ENCODE results near the gene PELI2.

PELI2 gene

DNA sequence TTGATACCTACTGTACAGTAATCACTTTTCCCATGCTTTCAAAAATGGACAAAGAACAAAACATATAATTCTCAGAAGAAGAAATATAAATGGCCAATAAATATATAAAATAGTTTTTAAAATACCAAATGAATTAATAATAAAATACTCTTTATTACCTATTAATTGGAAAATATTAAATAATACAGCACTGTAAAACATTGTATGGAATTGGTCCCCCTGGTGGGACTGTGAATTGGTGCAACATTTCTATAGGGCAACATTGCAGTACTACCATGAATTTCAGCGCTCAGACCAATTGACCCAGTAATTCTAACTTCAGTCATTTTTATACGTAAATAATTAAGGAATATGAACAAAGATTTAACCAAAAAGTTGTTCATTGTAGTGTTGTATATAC lies 162.6 kb downstream of the PELI2 start:
- Mint-ChIP-seq H3K9me3 (ENCODE audit: low read depth) (no peaks in the 10 kb centered on the region), H3K36me3 (no peaks in the 10 kb centered on the region), H3K4me3 (no peak overlapping the region), H3K27me3 (no peaks in the 10 kb centered on the region), H3K4me1 (ENCODE audit: low read depth) (no peaks in the 10 kb centered on the region), H3K27ac (no peak overlapping the region)

DNA sequence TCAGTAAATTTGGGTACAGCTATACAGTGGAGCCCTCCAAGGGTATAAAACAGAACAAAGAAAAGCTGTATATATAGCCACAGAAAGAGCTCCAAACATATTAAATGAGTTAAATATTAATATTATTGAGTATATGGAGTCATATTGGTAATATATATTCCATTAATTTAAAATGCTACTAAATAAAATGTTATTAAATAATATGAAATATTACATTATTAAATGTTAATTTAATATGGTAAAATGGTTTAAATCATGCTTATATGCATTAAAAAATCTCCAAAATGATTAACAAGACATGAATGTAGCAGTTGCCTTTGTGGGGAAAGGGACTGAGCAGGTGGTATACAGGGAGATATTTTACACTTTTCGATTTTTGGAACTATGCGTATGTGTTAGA lies 164.0 kb downstream of the PELI2 start:
- Mint-ChIP-seq H3K27ac (no peak overlapping the region), H3K36me3 (no peaks in the 10 kb centered on the region), H3K27me3 (no peaks in the 10 kb centered on the region), H3K4me3 (no peak overlapping the region), H3K9me3 (ENCODE audit: low read depth) (no peaks in the 10 kb centered on the region), H3K4me1 (ENCODE audit: low read depth) (no peaks in the 10 kb centered on the region)

GRCh38 chr14:56284641-56285040 lies 166.4 kb downstream of the PELI2 start:
- Mint-ChIP-seq H3K27me3 (no peaks in the 10 kb centered on the region), H3K9me3 (ENCODE audit: low read depth) (no peaks in the 10 kb centered on the region), H3K4me3 (no peak overlapping the region), H3K4me1 (ENCODE audit: low read depth) (no peaks in the 10 kb centered on the region), H3K27ac (no peak overlapping the region), H3K36me3 (peaks cover under 1% of the 10 kb centered on the region)

DNA sequence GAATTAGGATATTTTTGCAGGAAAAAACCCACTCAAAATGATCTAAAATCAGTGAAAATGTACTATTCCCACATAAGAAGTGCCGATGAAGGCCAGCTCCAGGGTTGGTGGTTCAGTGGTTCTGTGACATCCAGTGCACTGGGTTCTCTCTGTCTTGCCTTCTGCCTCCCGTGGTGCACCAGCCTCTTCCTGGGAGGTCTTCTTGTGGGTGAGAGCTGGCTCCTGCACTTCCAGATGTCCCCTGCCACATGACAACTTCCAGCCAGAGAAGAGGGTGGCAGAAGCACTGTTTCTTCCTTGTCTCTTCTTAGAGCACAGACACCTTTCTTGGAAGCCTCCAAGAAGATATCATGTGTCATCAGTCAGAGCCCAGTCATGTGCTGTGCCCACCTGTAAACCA lies 170.9 kb downstream of the PELI2 start:
- Mint-ChIP-seq H3K9me3 (ENCODE audit: low read depth) (no peaks in the 10 kb centered on the region), H3K36me3 (peaks cover 5% of the 10 kb centered on the region), H3K27ac (no peak overlapping the region), H3K4me1 (ENCODE audit: low read depth) (no peaks in the 10 kb centered on the region), H3K4me3 (no peak overlapping the region), H3K27me3 (no peaks in the 10 kb centered on the region)

DNA sequence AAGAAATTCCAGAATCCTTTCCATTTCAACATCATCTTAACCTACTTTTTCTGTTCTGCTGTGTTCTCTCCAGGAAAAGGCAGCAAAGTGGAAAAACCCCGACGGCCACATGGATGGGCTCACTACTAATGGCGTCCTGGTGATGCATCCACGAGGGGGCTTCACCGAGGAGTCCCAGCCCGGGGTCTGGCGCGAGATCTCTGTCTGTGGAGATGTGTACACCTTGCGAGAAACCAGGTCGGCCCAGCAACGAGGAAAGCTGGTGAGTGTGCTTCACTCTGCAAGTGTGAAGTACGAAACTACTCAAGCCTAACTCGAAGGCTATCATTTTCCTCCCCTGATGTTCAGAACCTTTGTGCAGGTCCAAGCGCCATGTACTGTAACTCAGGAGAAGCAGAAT lies 172.0 kb downstream of the PELI2 start:
- peaks cover 5% of the 10 kb centered on the region for H3K36me3 Mint-ChIP-seq
- no peaks in the 10 kb centered on the region for H3K9me3 Mint-ChIP-seq (ENCODE audit: low read depth)
- no peak overlapping the region for H3K4me3 Mint-ChIP-seq

DNA sequence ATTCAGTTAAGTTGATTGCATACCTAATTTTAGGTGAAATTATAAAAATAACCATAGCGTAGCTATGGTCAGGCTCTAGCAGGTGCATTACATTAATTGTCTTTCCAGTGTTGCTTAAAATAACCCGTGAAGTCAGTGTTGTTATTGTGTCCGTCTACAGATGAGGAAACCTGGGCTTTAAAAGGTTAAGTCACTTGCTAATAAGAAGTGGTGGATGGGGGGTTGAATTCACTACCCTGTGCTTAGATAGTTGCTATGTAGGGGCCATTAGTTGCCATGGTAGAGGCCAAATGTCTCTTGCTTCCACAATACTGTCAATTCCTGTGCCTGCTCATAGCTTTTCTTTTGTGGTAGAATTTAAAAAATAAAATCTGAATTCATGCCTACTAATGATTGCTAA lies 174.8 kb downstream of the PELI2 start:
- Mint-ChIP-seq H3K4me3 (no peak overlapping the region), H3K36me3 (peaks cover 11% of the 10 kb centered on the region), H3K9me3 (ENCODE audit: low read depth) (no peaks in the 10 kb centered on the region), H3K27ac (no peak overlapping the region), H3K27me3 (no peaks in the 10 kb centered on the region), H3K4me1 (ENCODE audit: low read depth) (no peaks in the 10 kb centered on the region)

More for the DNA sequence above, 172.0 kb downstream of the PELI2 start:
- H3K4me1 Mint-ChIP-seq (ENCODE audit: low read depth), result no peaks in the 10 kb centered on the region
- H3K27ac Mint-ChIP-seq, result no peak overlapping the region
- H3K27me3 Mint-ChIP-seq, result no peaks in the 10 kb centered on the region

DNA sequence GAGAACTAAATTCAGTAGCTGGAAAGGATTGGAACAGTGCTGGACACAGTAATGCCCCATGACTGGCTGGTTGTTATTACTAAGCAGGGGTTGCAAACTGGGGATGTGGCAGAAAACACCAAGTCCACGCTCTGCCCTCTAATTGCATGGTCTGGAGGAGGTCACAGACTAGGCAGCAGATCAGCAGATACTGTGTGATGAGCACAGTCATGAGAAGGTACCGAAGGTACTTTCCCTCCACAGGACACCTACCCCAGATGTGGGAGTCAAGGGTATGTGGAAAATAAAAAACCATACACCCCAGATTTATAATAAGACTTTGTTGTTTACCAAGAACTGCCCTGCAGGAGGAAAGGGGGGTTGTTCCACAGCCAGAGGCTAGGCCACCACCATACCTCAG lies 175.3 kb downstream of the PELI2 start:
- Mint-ChIP-seq H3K27me3 (no peaks in the 10 kb centered on the region), H3K27ac (no peak overlapping the region), H3K9me3 (ENCODE audit: low read depth) (no peaks in the 10 kb centered on the region), H3K36me3 (peaks cover 11% of the 10 kb centered on the region), H3K4me3 (no peak overlapping the region), H3K4me1 (ENCODE audit: low read depth) (no peaks in the 10 kb centered on the region)

DNA sequence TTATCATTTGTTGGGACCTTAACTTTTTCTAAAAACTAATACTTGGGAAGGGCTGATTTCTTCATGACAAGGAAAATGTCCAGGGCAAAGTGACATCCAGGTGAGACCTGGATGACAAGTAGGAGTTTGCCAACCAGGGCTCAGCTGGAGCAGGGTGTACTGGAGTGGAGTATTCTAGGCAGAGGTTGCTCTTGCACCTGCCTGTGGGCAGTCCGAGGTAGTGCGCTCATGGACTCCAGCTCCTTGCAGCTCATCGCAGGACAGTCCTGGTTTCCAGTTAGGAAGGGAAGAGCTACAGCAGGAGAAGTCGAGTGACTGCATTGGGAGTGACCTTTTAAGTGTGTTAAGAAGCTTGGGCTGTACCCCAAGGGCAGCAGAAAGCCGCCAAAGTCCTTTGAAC lies 175.9 kb downstream of the PELI2 start:
- Mint-ChIP-seq H3K36me3 (peaks cover 11% of the 10 kb centered on the region), H3K4me3 (no peak overlapping the region), H3K9me3 (ENCODE audit: low read depth) (no peaks in the 10 kb centered on the region), H3K27me3 (no peaks in the 10 kb centered on the region), H3K27ac (no peak overlapping the region), H3K4me1 (ENCODE audit: low read depth) (no peaks in the 10 kb centered on the region)

DNA sequence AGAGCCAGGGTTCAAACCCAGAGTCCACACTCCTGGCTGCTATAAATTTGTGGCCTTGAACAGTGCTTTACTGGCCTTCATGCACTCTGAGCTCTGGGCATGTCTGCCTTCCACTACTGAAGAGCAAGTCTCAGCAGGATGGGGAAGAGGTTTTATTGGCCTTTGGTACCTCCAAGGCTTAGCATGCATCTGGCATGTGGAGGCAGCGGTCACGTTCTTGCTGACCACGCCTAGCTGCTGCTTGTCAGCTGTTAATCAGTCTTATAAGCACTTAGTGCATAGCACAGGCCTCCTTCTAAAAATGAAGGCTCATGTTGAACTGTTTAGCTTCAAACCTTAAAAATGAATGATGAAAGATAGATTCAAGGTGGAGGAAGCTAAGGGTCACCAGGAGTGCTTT lies 177.5 kb downstream of the PELI2 start:
- Mint-ChIP-seq H3K27ac (no peak overlapping the region), H3K9me3 (ENCODE audit: low read depth) (peaks cover 2% of the 10 kb centered on the region), H3K4me3 (no peak overlapping the region), H3K27me3 (no peaks in the 10 kb centered on the region), H3K36me3 (peaks cover 10% of the 10 kb centered on the region), H3K4me1 (ENCODE audit: low read depth) (no peaks in the 10 kb centered on the region)

- Mint-ChIP-seq H3K27ac (no peak overlapping the region), H3K9me3 (ENCODE audit: low read depth) (peaks cover 3% of the 10 kb centered on the region), H3K4me3 (no peak overlapping the region), H3K4me1 (ENCODE audit: low read depth) (no peaks in the 10 kb centered on the region), H3K27me3 (no peaks in the 10 kb centered on the region), H3K36me3 (peaks cover 10% of the 10 kb centered on the region)
Measured at GRCh38 chr14:56297449-56297848, 179.2 kb downstream of the PELI2 start.

DNA sequence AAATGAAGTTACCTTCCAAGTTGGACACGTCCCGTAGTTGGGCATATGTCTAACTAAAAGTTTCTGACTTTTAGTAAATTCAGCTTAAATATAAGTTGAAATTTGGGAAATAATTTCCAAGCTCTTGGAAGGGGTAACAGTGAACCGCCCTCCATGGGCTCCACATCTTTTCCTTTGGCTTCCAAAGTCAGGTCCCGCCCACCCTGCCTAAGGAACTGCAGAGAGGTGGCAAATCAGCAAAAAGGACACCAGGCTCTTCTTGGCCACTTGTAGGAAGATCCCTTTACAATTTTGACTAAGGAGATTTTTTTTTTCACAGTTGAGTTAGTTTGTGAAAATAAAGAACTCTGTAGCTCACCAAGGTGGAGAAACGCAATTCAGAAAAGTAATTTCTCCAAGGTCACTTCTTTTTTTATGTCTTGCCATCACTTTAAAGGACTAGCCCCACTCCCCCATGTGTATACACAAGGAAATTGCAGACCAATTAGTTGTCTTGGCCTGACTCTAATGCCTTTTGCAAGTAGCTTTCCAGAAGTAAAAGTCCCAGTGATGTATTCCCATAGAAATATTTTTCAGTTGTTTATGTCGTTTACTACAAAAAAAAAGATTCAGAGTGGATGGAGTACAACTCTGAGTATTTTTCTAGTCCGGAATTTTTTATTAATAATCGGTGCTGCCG lies 181.2 kb downstream of the PELI2 start:
- Mint-ChIP-seq H3K4me1 (ENCODE audit: low read depth) (no peaks in the 10 kb centered on the region), H3K27ac (no peak overlapping the region), H3K4me3 (no peak overlapping the region), H3K36me3 (peaks cover 10% of the 10 kb centered on the region), H3K27me3 (no peaks in the 10 kb centered on the region), H3K9me3 (ENCODE audit: low read depth) (peaks cover 3% of the 10 kb centered on the region)

- Mint-ChIP-seq H3K4me1 (ENCODE audit: low read depth) (no peaks in the 10 kb centered on the region), H3K36me3 (peaks cover 13% of the 10 kb centered on the region), H3K27me3 (no peaks in the 10 kb centered on the region), H3K27ac (no peak overlapping the region), H3K9me3 (ENCODE audit: low read depth) (peaks cover 8% of the 10 kb centered on the region), H3K4me3 (no peak overlapping the region)
Measured at GRCh38 chr14:56300495-56300894, 182.3 kb downstream of the PELI2 start.

DNA sequence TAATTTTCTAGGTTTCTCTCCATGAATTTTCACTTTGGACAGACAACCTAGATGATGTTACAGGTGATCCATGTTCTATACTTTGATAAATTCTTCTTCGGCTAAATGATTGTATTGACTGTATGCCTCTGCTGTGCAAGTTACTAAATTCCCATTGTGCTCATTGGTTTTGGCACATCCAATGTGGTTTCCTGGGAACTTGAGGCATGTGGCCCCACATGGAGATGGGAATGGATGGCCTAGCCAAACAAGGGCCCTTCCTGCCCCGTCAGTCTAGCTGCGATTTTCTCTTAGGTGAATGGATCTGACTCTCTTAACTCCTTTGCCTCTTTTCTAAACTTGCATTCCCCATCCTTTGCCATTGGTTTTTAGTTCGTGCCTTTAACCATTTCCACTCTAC lies 186.2 kb downstream of the PELI2 start:
- H3K9me3 Mint-ChIP-seq (ENCODE audit: low read depth), result peaks cover 8% of the 10 kb centered on the region
- H3K27me3 Mint-ChIP-seq, result no peaks in the 10 kb centered on the region
- H3K4me1 Mint-ChIP-seq (ENCODE audit: low read depth), result no peaks in the 10 kb centered on the region
- H3K27ac Mint-ChIP-seq, result no peak overlapping the region
- no peak overlapping the region for H3K4me3 Mint-ChIP-seq
- H3K36me3 Mint-ChIP-seq, result peaks cover 7% of the 10 kb centered on the region

- no peak overlapping the region for H3K27ac Mint-ChIP-seq
- H3K4me1 Mint-ChIP-seq (ENCODE audit: low read depth), result no peaks in the 10 kb centered on the region
- peaks cover 5% of the 10 kb centered on the region for H3K9me3 Mint-ChIP-seq (ENCODE audit: low read depth)
- peaks cover 9% of the 10 kb centered on the region for H3K36me3 Mint-ChIP-seq
- no peak overlapping the region for H3K4me3 Mint-ChIP-seq
- no peaks in the 10 kb centered on the region for H3K27me3 Mint-ChIP-seq
Measured at GRCh38 chr14:56309198-56309597, 191.0 kb downstream of the PELI2 start.

GRCh38 chr14:56310643-56311042 lies 192.4 kb downstream of the PELI2 start:
- H3K36me3 Mint-ChIP-seq, result peaks cover 6% of the 10 kb centered on the region

DNA sequence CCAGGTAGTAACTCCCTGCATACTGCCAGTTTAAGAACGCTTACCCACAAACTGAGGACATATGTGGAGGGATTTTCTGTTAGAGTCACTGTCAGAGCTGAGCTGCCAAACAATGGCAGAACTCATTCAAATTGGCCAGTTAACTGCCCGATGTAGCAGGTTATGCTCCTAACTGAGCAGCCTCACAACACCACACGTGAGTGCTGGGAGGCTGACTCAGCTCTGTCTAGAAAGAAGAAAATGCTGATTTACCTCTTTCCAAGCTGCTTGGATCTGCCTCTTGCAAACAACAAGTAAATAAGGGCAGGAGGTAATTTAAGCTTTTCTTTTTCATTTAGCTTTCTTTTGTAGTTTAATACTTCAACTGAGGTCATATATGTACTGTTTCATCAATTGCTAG lies 195.6 kb downstream of the PELI2 start:
- H3K4me1 Mint-ChIP-seq (ENCODE audit: low read depth), result no peaks in the 10 kb centered on the region
- H3K4me3 Mint-ChIP-seq, result no peak overlapping the region
- H3K27ac Mint-ChIP-seq, result no peak overlapping the region
- H3K27me3 Mint-ChIP-seq, result no peaks in the 10 kb centered on the region
- H3K36me3 Mint-ChIP-seq, result peaks cover 6% of the 10 kb centered on the region
- peaks cover 3% of the 10 kb centered on the region for H3K9me3 Mint-ChIP-seq (ENCODE audit: low read depth)

More at GRCh38 chr14:56310643-56311042, 192.4 kb downstream of the PELI2 start:
- Mint-ChIP-seq H3K9me3 (ENCODE audit: low read depth) (peaks cover 3% of the 10 kb centered on the region), H3K27ac (no peak overlapping the region), H3K4me3 (no peak overlapping the region), H3K27me3 (no peaks in the 10 kb centered on the region), H3K4me1 (ENCODE audit: low read depth) (no peaks in the 10 kb centered on the region)
